ENCODE results near the gene TFAP2C. TPM values are rescaled to one million over a fixed set of nuclear protein-coding genes. Genes with fewer than 3 reads are reported as not detected.

Gene TFAP2C
- total and polyA plus RNA-seq, 7 donors: 0.99 to 5.3 (median 3.5) TPM; not detected in 2

DNA sequence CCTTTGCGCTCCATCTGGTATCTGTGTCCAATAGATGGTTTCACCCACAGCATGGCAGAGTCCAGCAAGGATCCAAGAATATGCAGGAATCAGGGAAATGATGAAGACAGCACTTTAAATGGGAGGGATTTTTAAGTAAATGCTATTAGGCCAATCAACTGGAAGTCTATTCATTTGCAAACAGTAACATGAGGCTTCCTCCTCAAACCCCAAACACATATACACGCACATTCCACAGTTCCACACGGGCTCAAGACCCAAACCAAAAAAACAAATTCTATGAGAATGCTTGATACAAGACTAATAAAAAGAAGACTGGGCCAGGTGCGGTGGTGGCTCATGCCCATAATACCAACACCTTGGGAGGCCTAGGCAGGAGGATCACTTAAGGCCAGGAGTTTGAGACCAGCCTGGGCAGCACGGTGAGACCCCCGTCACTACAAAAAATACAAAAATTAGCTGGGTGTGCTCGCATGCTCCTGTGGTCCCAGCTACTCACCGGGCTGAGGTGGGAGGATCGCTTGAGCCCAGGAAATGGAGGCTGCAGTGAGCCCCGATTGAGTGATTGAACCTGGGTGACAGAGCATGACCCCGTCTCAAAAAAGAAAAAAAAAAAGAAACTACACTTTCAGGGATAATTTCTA is 21.9 kb upstream of the TFAP2C start:
- Histone ChIP-seq H3K4me3 (no peak overlapping the region), H3K27ac (no peak overlapping the region), H3K36me3 (no peaks in the 10 kb centered on the region), H3K27me3 (no peaks in the 10 kb centered on the region), H3K9me3 (no peaks in the 10 kb centered on the region), H3K4me1 (no peaks in the 10 kb centered on the region)
- 90 to 95% methylated on average over 11 of the region's 11 CpGs for whole genome bisulfite sequencing, 2 donors
- intact Hi-C loops (cut with DNase I): no loop called here
- TF ChIP-seq, protein P1, sequence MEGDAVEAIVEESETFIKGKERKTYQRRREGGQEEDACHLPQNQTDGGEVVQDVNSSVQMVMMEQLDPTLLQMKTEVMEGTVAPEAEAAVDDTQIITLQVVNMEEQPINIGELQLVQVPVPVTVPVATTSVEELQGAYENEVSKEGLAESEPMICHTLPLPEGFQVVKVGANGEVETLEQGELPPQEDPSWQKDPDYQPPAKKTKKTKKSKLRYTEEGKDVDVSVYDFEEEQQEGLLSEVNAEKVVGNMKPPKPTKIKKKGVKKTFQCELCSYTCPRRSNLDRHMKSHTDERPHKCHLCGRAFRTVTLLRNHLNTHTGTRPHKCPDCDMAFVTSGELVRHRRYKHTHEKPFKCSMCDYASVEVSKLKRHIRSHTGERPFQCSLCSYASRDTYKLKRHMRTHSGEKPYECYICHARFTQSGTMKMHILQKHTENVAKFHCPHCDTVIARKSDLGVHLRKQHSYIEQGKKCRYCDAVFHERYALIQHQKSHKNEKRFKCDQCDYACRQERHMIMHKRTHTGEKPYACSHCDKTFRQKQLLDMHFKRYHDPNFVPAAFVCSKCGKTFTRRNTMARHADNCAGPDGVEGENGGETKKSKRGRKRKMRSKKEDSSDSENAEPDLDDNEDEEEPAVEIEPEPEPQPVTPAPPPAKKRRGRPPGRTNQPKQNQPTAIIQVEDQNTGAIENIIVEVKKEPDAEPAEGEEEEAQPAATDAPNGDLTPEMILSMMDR (IDR thresholded peaks at IDR 0.05): no peak
- no peak for TF ChIP-seq POLR2A (IDR thresholded peaks at IDR 0.05)
- no peak for TF ChIP-seq POLR2AphosphoS5 (IDR thresholded peaks at IDR 0.05)
- TF ChIP-seq EP300 (IDR thresholded peaks at IDR 0.05): no peak
- no peak for DNase-seq

DNA sequence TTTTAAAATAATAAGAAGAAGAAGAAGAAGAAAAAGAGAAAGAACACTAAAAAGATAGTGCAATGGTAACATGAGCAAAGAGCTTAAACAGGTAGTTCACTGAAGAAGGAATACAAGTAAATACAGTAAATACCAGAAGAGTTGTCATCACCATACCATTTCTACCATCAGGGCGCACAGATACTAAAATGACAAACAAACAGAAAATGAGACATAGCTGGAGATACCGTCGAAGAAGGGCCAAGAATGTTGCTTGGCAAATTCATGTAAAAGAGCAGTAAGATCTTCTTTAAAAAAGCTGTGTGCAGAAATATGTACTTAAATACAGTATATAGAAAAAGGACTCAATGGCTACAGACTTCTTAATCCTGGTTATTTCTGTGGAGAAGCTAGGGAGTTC is 20.7 kb upstream of the TFAP2C start:
- TF ChIP-seq POLR2A (IDR thresholded peaks at IDR 0.05): no peak
- no peak for TF ChIP-seq POLR2AphosphoS5 (IDR thresholded peaks at IDR 0.05)
- no peak for TF ChIP-seq EP300 (IDR thresholded peaks at IDR 0.05)
- TF ChIP-seq, protein P1 (IDR thresholded peaks at IDR 0.05): no peak
- intact Hi-C loops (cut with DNase I): no loop called here
- Histone ChIP-seq H3K4me3 (no peak overlapping the region), H3K27me3 (no peaks in the 10 kb centered on the region), H3K27ac (no peak overlapping the region), H3K4me1 (no peaks in the 10 kb centered on the region), H3K9me3 (no peaks in the 10 kb centered on the region), H3K36me3 (no peaks in the 10 kb centered on the region)
- no peak for DNase-seq
- WGBS, 2 donors: 95 to 96% methylated on average over 3 of the region's 3 CpGs

DNA sequence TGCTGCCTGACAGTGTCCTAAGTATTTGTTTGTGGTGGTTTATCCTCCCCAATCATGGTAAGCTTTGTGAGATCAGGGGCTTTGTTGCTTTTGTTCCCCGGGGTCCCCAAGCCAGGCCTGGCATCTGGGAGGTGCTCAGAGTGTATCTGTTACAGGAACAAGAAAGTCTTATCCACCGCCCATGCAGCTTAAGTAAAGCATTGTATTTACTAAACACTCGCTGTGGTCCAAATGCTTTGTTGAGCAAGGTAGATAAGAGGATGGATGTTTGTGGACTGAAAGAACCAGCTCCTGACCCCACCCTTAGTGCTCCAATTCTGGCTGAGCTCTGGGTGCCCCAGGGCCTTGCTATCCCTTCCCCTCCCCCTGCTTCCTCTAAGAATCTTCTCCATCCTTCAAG is 19.8 kb upstream of the TFAP2C start:
- Histone ChIP-seq H3K9me3 (no peaks in the 10 kb centered on the region), H3K4me1 (no peaks in the 10 kb centered on the region), H3K4me3 (no peak overlapping the region), H3K27ac (no peak overlapping the region), H3K27me3 (no peaks in the 10 kb centered on the region), H3K36me3 (no peaks in the 10 kb centered on the region)
- intact Hi-C loops (cut with DNase I): no loop called here
- TF ChIP-seq POLR2A (IDR thresholded peaks at IDR 0.05) (no peak), EP300 (IDR thresholded peaks at IDR 0.05) (no peak), POLR2AphosphoS5 (IDR thresholded peaks at IDR 0.05) (no peak)
- TF ChIP-seq, protein P1 (IDR thresholded peaks at IDR 0.05): no peak
- WGBS, 2 donors: 72 to 80% methylated on average over 3 of the region's 3 CpGs
- no peak for DNase-seq

DNA sequence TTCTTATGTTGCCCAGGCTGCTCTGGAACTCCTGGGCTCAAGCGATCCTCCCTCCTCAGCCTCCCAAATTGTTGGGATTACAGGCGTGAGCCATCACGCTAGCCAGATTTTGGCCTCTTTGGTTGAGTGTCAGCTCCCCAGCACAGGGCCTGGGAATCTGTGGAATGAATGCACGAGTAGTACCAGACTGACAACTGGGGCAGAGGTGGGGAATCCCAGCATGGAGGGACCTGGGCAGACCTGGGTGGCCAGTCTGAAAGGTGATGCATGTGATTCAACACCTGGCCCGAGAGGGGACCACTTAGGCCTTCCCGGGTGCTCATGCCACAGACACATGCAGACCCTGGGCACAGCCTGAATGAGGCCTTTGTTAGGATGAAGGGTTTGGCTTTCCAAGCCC is 19.0 kb upstream of the TFAP2C start:
- H3K27me3 ChIP-seq: no peaks in the 10 kb centered on the region
- no peaks in the 10 kb centered on the region for H3K36me3 ChIP-seq
- 93 to 94% methylated on average over 6 of the region's 6 CpGs for WGBS, 2 donors
- intact Hi-C loops (cut with DNase I): no loop called here
- H3K4me3 ChIP-seq: no peak overlapping the region
- H3K9me3 ChIP-seq: no peaks in the 10 kb centered on the region
- no peak for DNase-seq
- H3K4me1 ChIP-seq: no peaks in the 10 kb centered on the region
- no peak for TF ChIP-seq EP300 (IDR thresholded peaks at IDR 0.05)
- TF ChIP-seq, protein P1 (IDR thresholded peaks at IDR 0.05): no peak
- TF ChIP-seq POLR2AphosphoS5 (IDR thresholded peaks at IDR 0.05): no peak
- TF ChIP-seq POLR2A (IDR thresholded peaks at IDR 0.05): no peak
- H3K27ac ChIP-seq: no peak overlapping the region

DNA sequence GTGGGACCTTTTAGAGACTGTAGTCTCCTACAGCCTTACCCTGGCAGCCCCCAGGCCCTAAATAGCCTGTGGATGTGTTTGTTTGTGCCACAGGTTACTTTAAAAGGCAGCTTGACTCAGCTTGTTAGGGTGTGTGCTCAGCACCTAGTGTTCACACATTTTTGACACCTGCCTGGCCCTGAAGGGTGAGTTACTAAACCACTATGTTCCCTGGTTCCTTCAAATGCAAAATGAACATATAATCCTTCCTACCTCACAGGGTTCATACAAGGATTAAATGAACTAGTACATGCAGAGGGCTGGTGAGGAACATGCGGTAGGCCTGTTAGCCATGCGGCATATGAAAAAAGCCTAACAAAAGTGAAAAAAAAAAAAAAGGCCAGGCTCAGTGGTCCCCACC is 14.9 kb upstream of the TFAP2C start:
- TF ChIP-seq, protein P1 (IDR thresholded peaks at IDR 0.05): no peak
- TF ChIP-seq EP300 (IDR thresholded peaks at IDR 0.05): no peak
- no peaks in the 10 kb centered on the region for H3K36me3 ChIP-seq
- 98 to 99% methylated on average over 2 of the region's 2 CpGs for WGBS, 2 donors
- no peaks in the 10 kb centered on the region for H3K27me3 ChIP-seq
- H3K9me3 ChIP-seq: no peaks in the 10 kb centered on the region
- H3K4me3 ChIP-seq: no peak overlapping the region
- DNase-seq: no peak
- no peaks in the 10 kb centered on the region for H3K4me1 ChIP-seq
- intact Hi-C loops (cut with DNase I): no loop called here
- no peak overlapping the region for H3K27ac ChIP-seq
